Fibroblast of pulmonary artery (primary cell): ENCODE data around the gene NCOA6.

Experiments
- DNase-seq: peaks from one replicate; pipeline ENCODE4 v3.0.0-alpha.2; 2010; ENCODE audit warnings: low read depth
- H3K4me3 ChIP-seq: replicated peaks from 2 replicates; pipeline ENCODE4 v1.5.1; 2011; ENCODE audit warnings: low read depth, mild to moderate bottlenecking, control low read depth, low read length, moderate library complexity
- TF ChIP-seq, protein P1 (sequence below): IDR thresholded peaks from 2 replicates; pipeline ENCODE4 v1.5.1; 2011; ENCODE audit warnings: mild to moderate bottlenecking, control low read depth, low read length, inconsistent platforms; ENCODE audit errors: missing control alignments

The NCOA6 gene

DNA sequence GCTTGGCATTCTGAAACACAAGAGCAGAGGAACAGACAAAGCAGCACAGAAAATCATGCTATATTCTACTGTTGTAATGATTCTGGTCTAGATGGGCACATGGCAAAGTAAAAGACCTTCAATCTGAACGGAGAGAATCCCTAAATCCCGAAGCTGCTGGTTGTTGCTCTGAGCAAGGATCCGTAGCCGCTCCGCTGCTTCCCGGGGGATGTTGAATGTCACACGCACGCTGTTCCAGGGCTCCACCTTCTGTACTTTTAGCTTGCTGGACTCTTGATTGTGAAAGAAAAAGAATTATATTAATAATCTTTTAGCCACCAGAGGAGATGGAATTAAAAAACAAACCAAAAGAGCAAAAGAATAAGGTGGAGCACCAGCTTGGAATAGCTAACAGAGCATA is 49.3 kb downstream of the NCOA6 start:
- H3K4me3 ChIP-seq = no peak overlapping the region
- TF ChIP-seq, protein P1, sequence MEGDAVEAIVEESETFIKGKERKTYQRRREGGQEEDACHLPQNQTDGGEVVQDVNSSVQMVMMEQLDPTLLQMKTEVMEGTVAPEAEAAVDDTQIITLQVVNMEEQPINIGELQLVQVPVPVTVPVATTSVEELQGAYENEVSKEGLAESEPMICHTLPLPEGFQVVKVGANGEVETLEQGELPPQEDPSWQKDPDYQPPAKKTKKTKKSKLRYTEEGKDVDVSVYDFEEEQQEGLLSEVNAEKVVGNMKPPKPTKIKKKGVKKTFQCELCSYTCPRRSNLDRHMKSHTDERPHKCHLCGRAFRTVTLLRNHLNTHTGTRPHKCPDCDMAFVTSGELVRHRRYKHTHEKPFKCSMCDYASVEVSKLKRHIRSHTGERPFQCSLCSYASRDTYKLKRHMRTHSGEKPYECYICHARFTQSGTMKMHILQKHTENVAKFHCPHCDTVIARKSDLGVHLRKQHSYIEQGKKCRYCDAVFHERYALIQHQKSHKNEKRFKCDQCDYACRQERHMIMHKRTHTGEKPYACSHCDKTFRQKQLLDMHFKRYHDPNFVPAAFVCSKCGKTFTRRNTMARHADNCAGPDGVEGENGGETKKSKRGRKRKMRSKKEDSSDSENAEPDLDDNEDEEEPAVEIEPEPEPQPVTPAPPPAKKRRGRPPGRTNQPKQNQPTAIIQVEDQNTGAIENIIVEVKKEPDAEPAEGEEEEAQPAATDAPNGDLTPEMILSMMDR = no peak
- DNase-seq = no peak

DNA sequence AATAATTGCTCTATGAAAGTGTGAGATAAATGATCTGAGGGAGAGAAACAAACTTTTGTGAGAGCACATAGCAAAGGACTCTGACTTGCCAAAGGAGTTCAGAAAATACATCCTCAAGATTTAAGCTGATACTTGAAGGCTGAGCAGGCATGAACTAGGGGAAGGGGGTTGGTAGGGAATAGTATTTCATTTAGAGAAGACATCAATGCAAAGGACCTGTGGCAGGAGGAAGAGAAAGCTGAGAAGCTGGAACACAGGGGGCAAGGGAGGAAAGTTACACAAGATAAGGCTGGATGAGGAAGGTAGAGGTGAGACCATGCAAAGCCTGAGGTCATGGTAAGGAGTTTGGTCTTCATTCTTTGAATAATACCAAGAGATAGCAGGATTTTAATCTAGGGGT is 50.6 kb downstream of the NCOA6 start:
- TF ChIP-seq, protein P1 = no peak
- no peak for DNase-seq
- H3K4me3 ChIP-seq = no peak overlapping the region

DNA sequence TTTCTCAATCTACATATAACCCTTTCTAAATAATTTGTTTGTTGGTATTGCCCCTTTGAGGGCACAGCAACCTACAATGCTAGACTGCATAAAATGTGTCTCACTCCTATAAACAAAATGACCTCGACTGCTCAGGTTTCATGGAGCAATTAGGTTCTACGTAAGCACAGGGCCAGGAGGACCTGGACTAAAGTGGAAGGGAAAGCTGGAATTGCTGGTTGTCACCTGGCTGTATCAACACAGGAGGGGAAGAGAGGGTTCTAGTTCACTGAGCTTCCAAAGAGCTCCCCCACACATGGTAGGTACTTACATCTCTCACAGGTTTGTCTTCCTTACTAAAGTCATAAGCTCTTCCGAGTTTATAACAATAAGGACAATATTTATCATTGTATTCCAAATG is 51.0 kb downstream of the NCOA6 start:
- DNase-seq = no peak
- H3K4me3 ChIP-seq = no peak overlapping the region
- TF ChIP-seq, protein P1 = no peak

DNA sequence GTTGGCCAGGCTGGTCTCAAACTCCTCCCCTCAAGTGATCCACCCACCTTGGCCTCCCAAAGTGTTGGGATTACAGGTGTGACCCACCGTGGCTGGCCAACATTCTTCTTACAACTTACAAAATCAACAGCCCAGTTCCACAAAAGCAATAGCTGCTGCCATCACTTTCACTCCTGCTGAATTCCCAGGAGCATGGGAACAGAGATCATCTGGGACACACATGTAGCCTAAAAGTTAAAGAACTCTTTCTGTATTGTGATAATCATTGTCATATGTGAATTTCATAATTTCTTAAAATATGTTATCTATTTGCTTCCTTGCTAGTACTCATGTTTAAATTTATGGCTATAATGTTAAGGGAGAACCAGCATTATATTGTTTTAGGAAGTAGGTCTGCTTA is 51.7 kb downstream of the NCOA6 start:
- H3K4me3 ChIP-seq = no peak overlapping the region
- DNase-seq = no peak
- TF ChIP-seq, protein P1 = no peak

DNA sequence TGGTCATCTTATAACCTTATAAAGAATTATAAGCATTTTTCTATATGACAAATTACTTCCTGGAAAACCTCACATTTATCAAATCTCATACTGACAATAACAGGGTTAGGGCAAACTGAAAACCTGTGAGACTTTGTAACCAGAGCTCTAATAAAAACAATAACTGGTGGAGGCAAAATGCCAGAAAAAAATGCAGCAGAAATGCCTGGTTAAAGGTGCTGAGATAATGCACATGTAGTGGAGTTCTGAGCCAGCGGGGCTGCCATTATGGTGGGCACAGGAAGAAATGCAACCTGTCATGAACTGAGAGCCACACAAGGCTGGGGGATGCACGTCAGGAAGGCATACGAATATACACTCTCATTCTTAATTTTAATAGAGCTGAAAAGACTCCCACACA is 53.0 kb downstream of the NCOA6 start:
- no peak for DNase-seq
- TF ChIP-seq, protein P1 = no peak
- H3K4me3 ChIP-seq = no peak overlapping the region

GRCh38 chr20:34771680-34772081 is 53.8 kb downstream of the NCOA6 start:
- DNase-seq = peak; percentile 29

DNA sequence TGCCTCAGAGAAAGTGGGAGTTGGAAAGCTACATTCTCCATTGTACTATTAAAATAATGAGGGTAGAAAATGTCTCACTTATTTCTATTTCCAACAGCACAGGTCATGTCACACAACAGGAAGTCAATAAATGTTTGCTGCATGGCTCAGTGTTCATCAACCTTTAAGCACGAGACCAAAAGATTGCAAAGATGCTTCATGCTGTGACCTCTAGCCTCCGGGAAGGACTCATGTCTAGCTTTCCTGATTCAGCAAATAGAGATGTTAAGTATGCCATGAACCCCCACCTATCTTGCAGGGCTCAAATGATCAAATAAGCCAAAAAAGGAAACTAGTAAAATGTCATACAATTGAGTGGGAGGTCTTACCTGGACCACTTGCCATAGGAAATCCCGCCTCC is 57.4 kb downstream of the NCOA6 start:
- H3K4me3 ChIP-seq = no peak overlapping the region
- peak; percentile 41 for DNase-seq
- TF ChIP-seq, protein P1 = no peak

More at GRCh38 chr20:34771680-34772081, 53.8 kb downstream of the NCOA6 start:
- TF ChIP-seq, protein P1 = no peak
- H3K4me3 ChIP-seq = no peak overlapping the region
